ENCODE results near the gene MAP3K14. TPM values are rescaled to one million over a fixed set of nuclear protein-coding genes. Genes with fewer than 3 reads are reported as not detected.

MAP3K14 gene
- total RNA-seq, 4 donors from 2014 or later = 18.0 to 62.8 (median 34.0) TPM

- intact Hi-C loops (cut with DNase I; ENCODE audit: low total_unique reads) = no loop called here
- TF ChIP-seq, protein P1, sequence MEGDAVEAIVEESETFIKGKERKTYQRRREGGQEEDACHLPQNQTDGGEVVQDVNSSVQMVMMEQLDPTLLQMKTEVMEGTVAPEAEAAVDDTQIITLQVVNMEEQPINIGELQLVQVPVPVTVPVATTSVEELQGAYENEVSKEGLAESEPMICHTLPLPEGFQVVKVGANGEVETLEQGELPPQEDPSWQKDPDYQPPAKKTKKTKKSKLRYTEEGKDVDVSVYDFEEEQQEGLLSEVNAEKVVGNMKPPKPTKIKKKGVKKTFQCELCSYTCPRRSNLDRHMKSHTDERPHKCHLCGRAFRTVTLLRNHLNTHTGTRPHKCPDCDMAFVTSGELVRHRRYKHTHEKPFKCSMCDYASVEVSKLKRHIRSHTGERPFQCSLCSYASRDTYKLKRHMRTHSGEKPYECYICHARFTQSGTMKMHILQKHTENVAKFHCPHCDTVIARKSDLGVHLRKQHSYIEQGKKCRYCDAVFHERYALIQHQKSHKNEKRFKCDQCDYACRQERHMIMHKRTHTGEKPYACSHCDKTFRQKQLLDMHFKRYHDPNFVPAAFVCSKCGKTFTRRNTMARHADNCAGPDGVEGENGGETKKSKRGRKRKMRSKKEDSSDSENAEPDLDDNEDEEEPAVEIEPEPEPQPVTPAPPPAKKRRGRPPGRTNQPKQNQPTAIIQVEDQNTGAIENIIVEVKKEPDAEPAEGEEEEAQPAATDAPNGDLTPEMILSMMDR (IDR thresholded peaks at IDR 0.05 in 4 of 5, conservative IDR thresholded peaks at IDR 0.05 in 1 of 5) = no peak
- TF ChIP-seq POLR2A (IDR thresholded peaks at IDR 0.05) = no peak
- no peaks in the 10 kb centered on the region for H3K9me3 ChIP-seq
Measured at GRCh38 chr17:45351831-45352230, 35.0 kb upstream of the MAP3K14 start.

GRCh38 chr17:45347444-45347843, 30.6 kb upstream of the MAP3K14 start:
- ATAC-seq = no peak
- DNase-seq = no peak
- Histone ChIP-seq H3K27me3 (no peaks in the 10 kb centered on the region), H3K4me3 (no peak overlapping the region), H3K27ac (no peak overlapping the region), H3K4me1 (no peaks in the 10 kb centered on the region), H3K9me3 (no peaks in the 10 kb centered on the region), H3K36me3 (no peaks in the 10 kb centered on the region)
- intact Hi-C loops (cut with DNase I; ENCODE audit: low total_unique reads) (no loop called here), in situ Hi-C loops (cut with MboI; ENCODE audit: low sequenced_read_pairs in 4 of 4) (no loop called here)
- TF ChIP-seq, protein P1 (IDR thresholded peaks at IDR 0.05 in 4 of 5, conservative IDR thresholded peaks at IDR 0.05 in 1 of 5) = no peak
- TF ChIP-seq POLR2A (IDR thresholded peaks at IDR 0.05) = no peak

More at GRCh38 chr17:45351831-45352230, 35.0 kb upstream of the MAP3K14 start:
- no peak for ATAC-seq
- H3K27ac ChIP-seq = no peak overlapping the region
- H3K4me3 ChIP-seq = no peak overlapping the region
- H3K27me3 ChIP-seq = no peaks in the 10 kb centered on the region
- in situ Hi-C loops (cut with MboI; ENCODE audit: low sequenced_read_pairs in 4 of 4) = no loop called here
- H3K36me3 ChIP-seq = no peaks in the 10 kb centered on the region
- DNase-seq = no peak
- H3K4me1 ChIP-seq = no peaks in the 10 kb centered on the region

DNA sequence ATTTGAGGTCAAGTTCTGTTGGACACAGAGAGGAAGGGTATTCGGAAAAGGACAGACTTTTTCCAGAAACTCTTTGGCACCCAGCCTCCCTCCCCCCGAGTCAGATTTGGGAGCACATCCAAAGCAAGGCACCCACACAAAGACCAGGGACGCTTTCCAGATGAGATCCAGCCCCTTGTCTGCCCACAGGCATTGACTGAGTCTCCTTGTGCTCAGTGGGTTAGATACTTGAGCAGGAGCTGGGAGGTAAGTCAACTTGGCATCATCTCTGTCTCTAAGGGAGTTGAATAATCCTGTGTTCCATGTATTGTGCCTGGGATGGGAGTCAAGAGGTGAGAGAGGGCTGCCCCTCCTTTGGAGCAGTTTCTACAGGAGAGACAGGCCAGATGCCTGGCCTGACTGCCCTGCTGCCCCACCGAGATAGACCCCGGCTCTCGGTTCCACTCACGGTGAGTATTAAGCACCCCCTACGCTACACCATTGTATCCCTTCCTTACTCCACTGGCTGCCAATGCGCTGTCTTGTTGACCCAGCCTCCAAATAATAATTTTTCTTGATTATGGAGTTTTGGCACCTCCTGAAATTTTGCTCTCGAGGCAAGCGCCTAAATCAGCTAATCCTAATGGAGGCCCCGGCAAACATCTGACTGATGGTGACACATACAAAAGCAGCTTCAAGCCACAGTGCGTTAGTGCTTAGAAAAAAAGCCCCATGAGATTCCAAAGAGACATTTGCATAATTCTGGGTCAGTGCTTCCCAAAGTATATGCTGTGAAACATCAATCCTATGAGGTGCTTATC, 29.6 kb upstream of the MAP3K14 start:
- Histone ChIP-seq H3K9me3 (no peaks in the 10 kb centered on the region), H3K36me3 (no peaks in the 10 kb centered on the region), H3K27me3 (no peaks in the 10 kb centered on the region), H3K4me1 (no peaks in the 10 kb centered on the region), H3K27ac (peak overlapping the region in 3 of 4 donors; percentile 7 to 30 (median 7)), H3K4me3 (no peak overlapping the region)
- ATAC-seq (peak in 1 of 2 donors; percentile 25), DNase-seq (no peak)
- in situ Hi-C loops (cut with MboI; ENCODE audit: low sequenced_read_pairs in 4 of 4) = no loop called here
- TF ChIP-seq, protein P1 (IDR thresholded peaks at IDR 0.05 in 4 of 5, conservative IDR thresholded peaks at IDR 0.05 in 1 of 5) = no peak
- TF ChIP-seq POLR2A (IDR thresholded peaks at IDR 0.05) = no peak
- intact Hi-C loops (cut with DNase I; ENCODE audit: low total_unique reads) = no loop called here

- Histone ChIP-seq H3K4me3 (no peak overlapping the region), H3K27ac (peak overlapping the region in 3 of 4 donors; percentile 7 to 30 (median 7)), H3K4me1 (no peaks in the 10 kb centered on the region), H3K9me3 (no peaks in the 10 kb centered on the region), H3K27me3 (no peaks in the 10 kb centered on the region), H3K36me3 (no peaks in the 10 kb centered on the region)
- intact Hi-C loops (cut with DNase I; ENCODE audit: low total_unique reads) = no loop called here
- no peak for TF ChIP-seq POLR2A (IDR thresholded peaks at IDR 0.05)
- TF ChIP-seq, protein P1 (IDR thresholded peaks at IDR 0.05 in 4 of 5, conservative IDR thresholded peaks at IDR 0.05 in 1 of 5) = no peak
- ATAC-seq (peak; percentile 61 to 72), DNase-seq (peak in 1 of 2 donors; percentile 35)
- in situ Hi-C loops (cut with MboI; ENCODE audit: low sequenced_read_pairs in 4 of 4) = no loop called here
Measured at GRCh38 chr17:45345554-45346215, 28.9 kb upstream of the MAP3K14 start.

All from gastrocnemius medialis (tissue), 4 donors.